GM12878 (cell line): ENCODE results near the gene COPE. TPM values are rescaled to one million over a fixed set of nuclear protein-coding genes. Genes with fewer than 3 reads are reported as not detected.
"Not testable (repeated sequence)": the region's sequence is repeated elsewhere in the genome, so short reads cannot be mapped to it uniquely, and the experiment has no call there.

ENCODE experiments used
- ATAC-seq: fragments of 200-7000 bp; cut with Tn5 transposase; 3 replicates; pipeline ENCODE4 v1.9.1; 2020; ENCODE audit warnings: mild to moderate bottlenecking, moderate library complexity
- BruUV-seq: library from RNA; stranded (reverse); fragments of 400-500 nt; replicated peaks from 2 replicates; lab custom pipeline; 2021; lab: Mats Ljungman, UMichigan
- CTCF ChIA-PET: fragments of 300-600 bp; sonication (Branson Sonifier 250); formaldehyde crosslinking; extraction: SDS; loops from one replicate; lab custom pipeline; 2021; ENCODE audit warnings: inconsistent platforms; lab: Yijun Ruan, JAX
- POLR2A ChIA-PET: fragments of 350-600 bp; formaldehyde crosslinking; extraction: SDS; loops from one replicate; lab custom pipeline; 2021; ENCODE audit warnings: inconsistent platforms; lab: Charles Lee
- RAD21 ChIA-PET: fragments of 300-600 bp; sonication (Branson Sonifier 250); formaldehyde crosslinking; loops from one replicate; lab custom pipeline; 2023; ENCODE audit warnings: antibody characterized with exemption; ENCODE audit not compliant: unreplicated experiment; lab: Charles Lee
- SMC1A ChIA-PET: fragments of 300-600 bp; sonication (Branson Sonifier 250); formaldehyde crosslinking; loops from one replicate; lab custom pipeline; 2023; ENCODE audit not compliant: unreplicated experiment, uncharacterized antibody; lab: Charles Lee
- DNase-seq: peaks from one replicate; pipeline ENCODE4 v3.0.0-alpha.2; 2011; ENCODE audit warnings: low read depth, low spot score
- FAIRE-seq: peaks from 3 replicates; lab custom pipeline; 2011; peaks lifted over from hg19 to GRCh38; lab: Jason Lieb, UNC
- H2AFZ ChIP-seq: 2 replicates; pipeline ENCODE4 v1.6.0; 2011; ENCODE audit warnings: low read depth, low read length, control low read depth; ENCODE audit not compliant: control insufficient read depth
- H3K27ac ChIP-seq: 2 replicates; pipeline ENCODE4 v1.5.1; 2011; ENCODE audit warnings: control low read depth; ENCODE audit not compliant: control insufficient read depth, insufficient read depth
- H3K27me3 ChIP-seq, 2 experiments: replicated peaks in 1 of 2; 2 replicates each; pipeline versions ENCODE4 v1.6.0 to v1.6.1; 2011; ENCODE audit warnings: low read length in 1 of 2; ENCODE audit not compliant: control insufficient read depth in 2 of 2, insufficient read depth in 2 of 2
- H3K36me3 ChIP-seq, 2 experiments: 2 replicates each; pipeline ENCODE4 v1.5.1; 2011; ENCODE audit warnings: low read length in 1 of 2; ENCODE audit not compliant: control insufficient read depth in 2 of 2, insufficient read depth in 2 of 2
- H3K4me1 ChIP-seq: 2 replicates; pipeline ENCODE4 v1.6.1; 2011; ENCODE audit warnings: mild to moderate bottlenecking, low read length, moderate library complexity, mixed read lengths; ENCODE audit not compliant: control insufficient read depth, insufficient read depth
- H3K4me2 ChIP-seq: 2 replicates; pipeline ENCODE4 v1.6.0; 2011; ENCODE audit warnings: control low read depth; ENCODE audit not compliant: control insufficient read depth, insufficient read depth
- H3K4me3 ChIP-seq: fragments of 200-600 bp; sonication (generic); 2 replicates; pipeline ENCODE4 v1.5.1; 2016
- H3K79me2 ChIP-seq: 2 replicates; pipeline ENCODE4 v1.6.0; 2011; ENCODE audit warnings: low read length; ENCODE audit not compliant: control insufficient read depth, insufficient read depth
- H3K9ac ChIP-seq: 2 replicates; pipeline ENCODE4 v1.8.0; 2011; ENCODE audit warnings: low read length, control low read depth, mixed read lengths; ENCODE audit not compliant: control insufficient read depth, insufficient read depth
- H3K9me3 ChIP-seq: replicated peaks from 3 replicates; pipeline ENCODE4 v1.5.1; 2011; ENCODE audit warnings: mild to moderate bottlenecking, low read length; ENCODE audit not compliant: control insufficient read depth, insufficient read depth
- H4K20me1 ChIP-seq: 2 replicates; pipeline ENCODE4 v1.6.0; 2011; ENCODE audit not compliant: control insufficient read depth, insufficient read depth
- ZBTB33 ChIP-seq: fragments of 450-650 bp; IDR thresholded peaks from 2 replicates; pipeline ENCODE4 v1.6.1; 2017; ENCODE audit warnings: mild to moderate bottlenecking
- WGBS: methylation state at CpG from one replicate; pipeline ENCODE4 v1.1.6; 2016; ENCODE audit warnings: low lambda C conversion rate; ENCODE audit not compliant: insufficient replicate concordance, insufficient coverage; ENCODE audit errors: missing lambda C conversion rate; 5-methylcytosine and 5-hydroxymethylcytosine counted together
- in situ Hi-C: fragments of 300-500 bp; cut with MboI; formaldehyde crosslinking; loops from 9 replicates; pipeline ENCODE4 v1.14.3; 2018; ENCODE audit warnings: mixed read lengths
- intact Hi-C: fragments of 100-400 bp; cut with micrococcal nuclease; formaldehyde crosslinking; loops from one replicate; pipeline ENCODE4 v1.14.2; 2022; ENCODE audit not compliant: unreplicated experiment
- polyA plus RNA-seq, 11 experiments: library from polyadenylated mRNA; depleted of rRNA in 4 of 11; unstranded in 6 of 11; stranded (reverse) in 5 of 11; fragments of >200 nt; fragmentation: Nextera tagmentation in 4 of 11; fragmentation: Illumina TruSeq in 1 of 11; extraction: Ambion mirVana in 4 of 11; extraction: Trizol in 1 of 11; gene quantifications; 1 replicate in 1 of 11; 2 replicates in 10 of 11; pipeline versions ENCODE4 v1.2.1 to v1.2.3, GENCODE V29; 2011 to 2016; ENCODE audit warnings: inconsistent platforms in 2 of 11, missing spikeins in 2 of 11, low read depth in 1 of 11
- total RNA-seq, 4 experiments: library from RNA; depleted of rRNA in 3 of 4; stranded (reverse); fragments of >200 nt in 3 of 4; fragmentation: Illumina TruSeq in 1 of 4; extraction: Trizol in 1 of 4; gene quantifications; 2 replicates each; pipeline versions ENCODE4 v1.2.1 to v1.2.3, GENCODE V29; 2013 to 2021

The COPE gene
- total and polyA plus RNA-seq, 10 of the 15 experiments (the other 5 are each of a cell fraction or from before 2014, with no cell fraction given) = 3.5 to 464 (median 222) TPM

DNA sequence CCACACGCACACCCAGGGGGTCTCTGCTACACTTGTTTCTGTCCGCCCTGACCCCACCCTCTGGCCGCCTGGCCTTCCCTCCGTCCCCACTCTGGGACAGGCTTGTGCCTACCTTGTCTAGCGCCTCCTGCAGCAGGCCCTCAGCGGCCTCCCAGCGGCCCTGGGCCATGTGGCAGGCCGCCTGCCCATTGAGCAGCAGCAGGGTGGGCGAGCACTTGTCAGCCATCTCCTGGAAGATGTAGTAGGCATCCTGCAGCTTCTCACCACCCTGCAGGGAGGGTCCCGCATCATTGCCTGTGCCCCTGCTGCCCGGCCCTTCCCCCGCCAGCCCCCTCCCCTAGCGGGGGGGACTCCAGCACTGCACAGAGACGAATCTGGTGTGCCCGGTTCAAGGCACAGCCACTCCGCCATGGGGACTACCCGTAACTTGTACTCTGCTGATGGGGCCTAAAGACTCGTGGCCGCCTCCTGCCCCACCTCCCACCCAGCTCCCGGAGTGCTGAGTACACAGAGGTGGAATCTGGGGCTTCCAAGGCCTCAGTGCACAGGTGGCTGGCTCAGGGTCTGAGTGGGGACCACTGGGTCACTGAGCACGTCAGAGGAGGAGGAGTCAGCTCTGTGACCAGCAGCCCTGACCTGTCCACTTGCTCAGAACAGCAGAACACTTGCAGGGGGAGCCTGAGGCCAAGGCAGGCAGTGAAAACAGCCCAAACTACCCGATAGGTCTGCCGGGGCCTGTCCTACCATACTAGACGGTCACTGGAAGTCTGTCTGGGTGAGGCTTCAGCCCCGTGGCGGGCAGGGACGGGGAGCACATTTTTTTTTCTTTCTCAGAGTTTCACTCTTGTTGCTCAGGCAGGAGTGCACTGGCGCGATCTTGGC lies 15.8 kb downstream of the COPE start (continued):
- TF ChIP-seq ZBTB33 = peak; percentile 49; the same call in 1 of the 2 replicates

- H3K27ac ChIP-seq, H4K20me1 ChIP-seq, intact Hi-C loops, H3K9me3 ChIP-seq, ATAC-seq, CTCF ChIA-PET, POLR2A ChIA-PET, DNase-seq, H3K4me3 ChIP-seq, H3K27me3 ChIP-seq, in situ Hi-C loops, RAD21 ChIA-PET, FAIRE-seq, H3K4me2 ChIP-seq, H3K36me3 ChIP-seq, H3K9ac ChIP-seq, H3K4me1 ChIP-seq, H3K79me2 ChIP-seq, BruUV-seq, SMC1A ChIA-PET, H2AFZ ChIP-seq: not testable (repeated sequence)
- WGBS = 94% methylated on average over 5 of the region's 5 CpGs
Measured at GRCh38 chr19:18902519-18902918, 16.7 kb downstream of the COPE start.
